Neural progenitor cell (in vitro differentiated cells): ENCODE measurements around the gene MACROD2.

Experiments
- EZH2 ChIP-seq: fragments of 200-600 bp; sonication (generic); IDR thresholded peaks from 2 replicates; pipeline ENCODE4 v1.6.1; 2017; ENCODE audit warnings: antibody characterized with exemption, mild to moderate bottlenecking, moderate library complexity
- EZH2phosphoT487 ChIP-seq: fragments of 200-600 bp; sonication (generic); IDR thresholded peaks from 2 replicates; pipeline ENCODE4 v1.6.1; 2017; ENCODE audit warnings: antibody characterized with exemption
- TF ChIP-seq, protein P1 (sequence below): fragments of 200-600 bp; sonication (generic); IDR thresholded peaks from 2 replicates; pipeline ENCODE4 v1.5.1; 2017; ENCODE audit warnings: antibody characterized with exemption, mild to moderate bottlenecking

DNA sequence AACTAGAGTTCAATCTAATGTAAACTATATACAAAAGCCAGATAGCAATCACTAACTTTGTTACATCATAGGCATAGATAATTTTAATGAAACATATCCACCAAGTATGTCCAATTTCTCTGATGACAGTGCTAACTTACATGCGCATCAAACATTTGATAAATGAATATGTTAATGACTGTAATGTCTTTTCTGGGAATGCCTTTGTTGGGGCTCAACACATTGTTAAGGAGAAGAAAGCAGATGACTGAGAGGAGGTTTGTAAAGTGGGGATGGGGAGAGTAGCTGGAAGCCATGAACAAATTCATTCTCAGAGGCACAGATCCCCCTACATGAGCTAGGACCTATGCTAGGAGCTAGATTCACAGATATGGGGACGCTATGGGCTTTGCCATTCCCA lies 1627.9 kb downstream of the MACROD2 start:
- TF ChIP-seq EZH2phosphoT487 (no peak), EZH2 (no peak)
- TF ChIP-seq, protein P1, sequence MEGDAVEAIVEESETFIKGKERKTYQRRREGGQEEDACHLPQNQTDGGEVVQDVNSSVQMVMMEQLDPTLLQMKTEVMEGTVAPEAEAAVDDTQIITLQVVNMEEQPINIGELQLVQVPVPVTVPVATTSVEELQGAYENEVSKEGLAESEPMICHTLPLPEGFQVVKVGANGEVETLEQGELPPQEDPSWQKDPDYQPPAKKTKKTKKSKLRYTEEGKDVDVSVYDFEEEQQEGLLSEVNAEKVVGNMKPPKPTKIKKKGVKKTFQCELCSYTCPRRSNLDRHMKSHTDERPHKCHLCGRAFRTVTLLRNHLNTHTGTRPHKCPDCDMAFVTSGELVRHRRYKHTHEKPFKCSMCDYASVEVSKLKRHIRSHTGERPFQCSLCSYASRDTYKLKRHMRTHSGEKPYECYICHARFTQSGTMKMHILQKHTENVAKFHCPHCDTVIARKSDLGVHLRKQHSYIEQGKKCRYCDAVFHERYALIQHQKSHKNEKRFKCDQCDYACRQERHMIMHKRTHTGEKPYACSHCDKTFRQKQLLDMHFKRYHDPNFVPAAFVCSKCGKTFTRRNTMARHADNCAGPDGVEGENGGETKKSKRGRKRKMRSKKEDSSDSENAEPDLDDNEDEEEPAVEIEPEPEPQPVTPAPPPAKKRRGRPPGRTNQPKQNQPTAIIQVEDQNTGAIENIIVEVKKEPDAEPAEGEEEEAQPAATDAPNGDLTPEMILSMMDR, result no peak
